ENCODE results near the gene FOXP1. TPM values are rescaled to one million over a fixed set of nuclear protein-coding genes. Genes with fewer than 3 reads are reported as not detected.

FOXP1 gene
- total and polyA plus RNA-seq, 2 of the 8 experiments (the other 6 are each of a cell fraction or from before 2014, with no cell fraction given), result 13.9 to 25.4 TPM

DNA sequence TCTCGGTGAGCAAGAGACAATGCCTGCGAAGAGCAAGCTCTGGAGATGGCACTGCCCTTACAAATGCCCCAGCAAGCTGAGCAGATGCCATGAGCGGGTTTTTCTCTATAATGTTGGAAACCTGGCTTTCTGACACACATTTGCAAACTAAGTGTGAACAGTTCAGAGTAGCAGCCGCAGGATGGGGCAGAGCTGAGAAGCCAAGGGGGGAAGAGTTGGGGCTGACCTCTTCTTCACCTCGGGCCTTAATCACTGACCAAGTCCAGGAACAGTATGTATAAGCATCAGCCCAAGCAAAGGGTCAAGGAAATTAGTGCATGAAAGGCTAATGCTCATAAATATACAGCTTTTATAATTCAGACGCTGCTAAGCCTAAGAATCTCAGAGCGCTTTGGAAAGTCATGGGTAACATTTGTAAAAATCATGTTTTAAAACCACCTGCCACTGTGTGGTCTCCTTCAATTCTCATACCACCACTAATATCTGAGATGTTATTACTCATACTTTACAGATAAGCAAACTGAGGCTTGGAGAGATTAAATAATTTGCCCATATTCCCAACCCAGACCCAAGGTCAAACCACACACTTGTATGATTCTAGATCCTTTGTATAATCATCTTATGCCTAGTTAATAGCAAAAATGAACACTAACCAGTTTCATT lies 603.4 kb downstream of the FOXP1 start:
- Histone ChIP-seq H3K9me3 (ENCODE audit: insufficient read depth in 2 of 2, low read depth in 1 of 2, low read length in 1 of 2) (no peaks in the 10 kb centered on the region), H3K79me2 (ENCODE audit: control insufficient read depth in 1 of 2, insufficient read depth in 2 of 2, low read length in 2 of 2) (no peaks in the 10 kb centered on the region), H2BK20ac (ENCODE audit: low read length) (no peak overlapping the region), H3K56ac (replicated peaks; ENCODE audit: insufficient read length, low read depth, low read length) (no peak overlapping the region), H4K8ac (ENCODE audit: extremely low read depth, insufficient read depth, low read length) (no peak overlapping the region), H3K27ac (ENCODE audit: low read depth, low read length) (no peak overlapping the region), H4K20me1 (replicated peaks in 1 of 2; ENCODE audit: control insufficient read depth in 1 of 2, insufficient read depth in 2 of 2, low read length in 2 of 2) (no peaks in the 10 kb centered on the region), H2BK15ac (ENCODE audit: low read length) (no peak overlapping the region), H3K36me3 (ENCODE audit: control insufficient read depth in 2 of 4, insufficient read depth in 4 of 4, low read length in 3 of 4) (peaks cover 3 to 26% (median 12%) of the 10 kb centered on the region in 4 experiments; a peak in 7 of 8 replicates), H3K23me2 (ENCODE audit: low read depth, low read length) (no peaks in the 10 kb centered on the region), H2BK12ac (ENCODE audit: low read depth, low read length) (no peak overlapping the region), H2BK5ac (ENCODE audit: low read depth, low read length) (no peak overlapping the region), H3K4me2 (ENCODE audit: insufficient read depth in 1 of 2, low read depth in 2 of 2, low read length in 2 of 2) (no peak overlapping the region), H4K91ac (replicated peaks; ENCODE audit: insufficient read length, low read length) (no peak overlapping the region), H2BK120ac (replicated peaks; ENCODE audit: low read depth, low read length) (no peak overlapping the region), H4K5ac (ENCODE audit: insufficient read length, low read depth, low read length) (no peak overlapping the region), H3K4me3 (ENCODE audit: extremely low read depth in 1 of 4, insufficient read depth in 2 of 4, low read depth in 3 of 4, low read length in 4 of 4) (no peak overlapping the region), H3K4ac (replicated peaks; ENCODE audit: insufficient read length, low read depth, low read length) (no peak overlapping the region), H3K79me1 (ENCODE audit: low read depth, low read length) (no peaks in the 10 kb centered on the region), H3K27me3 (replicated peaks in 1 of 4; ENCODE audit: control insufficient read depth in 3 of 4, extremely low read depth in 1 of 4, insufficient read depth in 3 of 4, low read length in 3 of 4) (no peaks in the 10 kb centered on the region), H3K4me1 (replicated peaks in 1 of 4; ENCODE audit: control insufficient read depth in 3 of 4, insufficient read depth in 4 of 4, low read length in 3 of 4) (peaks cover 0 to 12% (median 5%) of the 10 kb centered on the region in 4 experiments; a peak in 5 of 7 replicates), H3K9ac (replicated peaks in 1 of 4; ENCODE audit: extremely low read depth in 1 of 4, low read depth in 3 of 4, low read length in 3 of 4) (no peak overlapping the region), H2AFZ (ENCODE audit: low read length) (no peak overlapping the region), H3K23ac (ENCODE audit: insufficient read length) (no peak overlapping the region), H3K14ac (ENCODE audit: insufficient read length) (no peak overlapping the region), H3K18ac (ENCODE audit: extremely low read depth, low read length) (no peak overlapping the region), H2AK5ac (ENCODE audit: low read depth, low read length) (no peak overlapping the region)
- DNase-seq (ENCODE audit: low read depth in 1 of 2, low spot score in 2 of 2) (no peak), FAIRE-seq (no peak)
- 92% methylated on average over 7 of the region's 7 CpGs; no CpG with 5 or more reads in 1 of the 2 experiments for WGBS, 2 experiments (ENCODE audit: extremely low coverage in 1 of 2, insufficient coverage in 1 of 2, insufficient read length in 1 of 2, insufficient replicate concordance in 2 of 2, low coverage in 1 of 2, low lambda C conversion rate in 2 of 2, missing lambda C conversion rate in 1 of 2)
- ChIA-PET POLR2A (ENCODE audit: partially characterized antibody) (no interaction called here), CTCF (ENCODE audit: partially characterized antibody) (interaction anchor here (0.6 kb wide), 1 partner anchor 407 kb away, joined by 3 read pairs; no protein-coding TSS in a partner anchor)
- TF ChIP-seq, protein P1, sequence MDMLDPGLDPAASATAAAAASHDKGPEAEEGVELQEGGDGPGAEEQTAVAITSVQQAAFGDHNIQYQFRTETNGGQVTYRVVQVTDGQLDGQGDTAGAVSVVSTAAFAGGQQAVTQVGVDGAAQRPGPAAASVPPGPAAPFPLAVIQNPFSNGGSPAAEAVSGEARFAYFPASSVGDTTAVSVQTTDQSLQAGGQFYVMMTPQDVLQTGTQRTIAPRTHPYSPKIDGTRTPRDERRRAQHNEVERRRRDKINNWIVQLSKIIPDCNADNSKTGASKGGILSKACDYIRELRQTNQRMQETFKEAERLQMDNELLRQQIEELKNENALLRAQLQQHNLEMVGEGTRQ (IDR thresholded peaks at IDR 0.05; ENCODE audit: low read length), result no peak

All from H1 (cell line).